Breast epithelium (tissue), 3 donors: Measurements from ENCODE around the gene TCF23.

Experiments used
- CTCF ChIP-seq, 3 donors: fragments of 450-650 bp; IDR thresholded peaks; one replicate each; pipeline ENCODE4 v1.5.1; 2016 to 2017; ENCODE audit warnings: antibody characterized with exemption in 3 of 3, mild to moderate bottlenecking in 3 of 3, moderate library complexity in 3 of 3
- POLR2A ChIP-seq: fragments of 450-650 bp; IDR thresholded peaks from one replicate; pipeline ENCODE4 v1.6.1; 2016; ENCODE audit warnings: antibody characterized with exemption, mild to moderate bottlenecking, moderate library complexity

GRCh38 chr2:27189989-27190388, 41.2 kb downstream of the TCF23 start:
- TF ChIP-seq CTCF (IDR thresholded peaks at IDR 0.05) = no peak
- TF ChIP-seq POLR2A = no peak
